Hematopoietic multipotent progenitor cell treated with erythropoietin and hydrocortisone succinate and interleukin-3 and kit ligand, for 17 days (in vitro differentiated cells): ENCODE results near the gene TNIK.
"Not testable (repeated sequence)": the region's sequence is repeated elsewhere in the genome, so short reads cannot be mapped to it uniquely, and the experiment has no call there.

ENCODE experiments used
- DNase-seq: peaks from one replicate; pipeline ENCODE4 v3.0.0-alpha.2; 2015; ENCODE audit warnings: low spot score

Gene TNIK

GRCh38 chr3:171383206-171384018, 76.8 kb downstream of the TNIK start:
- no peak for DNase-seq

- DNase-seq = not testable (repeated sequence)
Observed at GRCh38 chr3:171382347-171382746, 77.9 kb downstream of the TNIK start.

DNA sequence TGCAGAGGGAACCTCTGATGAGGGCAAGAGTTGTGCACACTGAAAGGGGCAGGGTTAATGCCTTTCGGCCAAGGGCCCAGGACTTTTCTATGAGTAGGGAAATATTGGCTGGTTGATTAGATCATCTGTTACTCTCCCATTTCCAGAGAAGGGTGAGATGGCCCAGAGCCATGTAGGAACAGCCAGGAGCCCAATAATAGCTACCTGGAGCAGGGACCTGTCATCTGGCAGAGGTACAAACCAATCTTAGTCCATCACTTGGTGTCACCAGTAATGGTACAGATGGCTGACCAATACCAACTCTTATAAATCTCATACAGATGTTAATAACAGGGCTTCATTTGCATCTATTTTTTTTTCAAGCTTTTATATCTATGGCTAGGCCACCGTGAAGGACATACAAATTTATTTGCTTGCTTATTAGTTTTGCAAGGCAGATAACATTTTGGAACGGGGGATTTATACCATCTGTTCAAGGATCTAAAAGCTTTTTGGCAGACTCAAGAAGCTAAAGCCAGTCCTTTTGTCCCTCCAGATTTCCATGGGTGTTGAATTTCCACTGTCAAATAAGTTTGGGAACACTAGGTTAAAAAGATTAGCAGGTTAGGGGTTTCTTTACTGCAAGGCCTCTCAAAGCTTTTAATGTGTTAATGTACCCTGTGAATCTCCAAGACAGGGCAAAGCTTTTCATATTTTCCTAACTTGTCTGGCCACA, 79.3 kb downstream of the TNIK start:
- no peak for DNase-seq

GRCh38 chr3:171379961-171380483, 80.2 kb downstream of the TNIK start:
- no peak for DNase-seq

GRCh38 chr3:171379281-171379680, 80.9 kb downstream of the TNIK start:
- no peak for DNase-seq

DNA sequence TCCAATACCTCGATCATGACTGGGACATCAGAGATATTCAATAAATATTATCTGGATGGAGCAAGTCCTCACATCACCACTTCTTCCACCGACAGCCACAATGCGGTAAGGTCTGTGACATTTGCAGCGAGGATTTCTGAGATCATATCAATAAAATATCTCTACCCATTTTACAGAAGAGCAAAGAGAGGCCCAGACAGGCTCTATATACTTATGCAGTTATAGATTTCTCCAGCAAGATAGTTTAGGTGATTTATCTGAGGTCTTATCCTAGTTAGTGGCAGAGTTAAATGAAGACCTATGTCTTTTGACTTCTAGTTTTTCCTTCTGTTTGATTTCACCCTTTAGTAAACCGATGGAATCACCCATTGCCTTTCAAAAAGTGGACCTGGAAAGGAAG, 81.6 kb downstream of the TNIK start:
- no peak for DNase-seq

- DNase-seq = no peak
Observed at GRCh38 chr3:171377859-171378258, 82.3 kb downstream of the TNIK start.

DNA sequence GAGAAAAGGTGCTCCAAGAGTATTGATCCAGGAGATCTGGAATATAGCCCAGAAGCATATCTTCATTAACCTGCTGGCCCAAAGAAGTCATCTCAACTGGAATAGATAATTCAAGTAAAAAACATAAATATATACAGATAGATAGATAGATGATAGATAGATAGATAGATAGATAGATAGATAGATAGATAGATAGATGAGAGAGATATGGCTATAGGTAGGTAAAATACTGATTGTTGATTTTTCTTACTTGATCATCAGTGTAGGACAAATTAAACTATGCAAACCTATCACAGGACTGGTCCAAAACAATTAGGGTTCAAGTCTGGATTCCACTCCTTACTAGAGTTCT, 83.6 kb downstream of the TNIK start:
- no peak for DNase-seq

DNA sequence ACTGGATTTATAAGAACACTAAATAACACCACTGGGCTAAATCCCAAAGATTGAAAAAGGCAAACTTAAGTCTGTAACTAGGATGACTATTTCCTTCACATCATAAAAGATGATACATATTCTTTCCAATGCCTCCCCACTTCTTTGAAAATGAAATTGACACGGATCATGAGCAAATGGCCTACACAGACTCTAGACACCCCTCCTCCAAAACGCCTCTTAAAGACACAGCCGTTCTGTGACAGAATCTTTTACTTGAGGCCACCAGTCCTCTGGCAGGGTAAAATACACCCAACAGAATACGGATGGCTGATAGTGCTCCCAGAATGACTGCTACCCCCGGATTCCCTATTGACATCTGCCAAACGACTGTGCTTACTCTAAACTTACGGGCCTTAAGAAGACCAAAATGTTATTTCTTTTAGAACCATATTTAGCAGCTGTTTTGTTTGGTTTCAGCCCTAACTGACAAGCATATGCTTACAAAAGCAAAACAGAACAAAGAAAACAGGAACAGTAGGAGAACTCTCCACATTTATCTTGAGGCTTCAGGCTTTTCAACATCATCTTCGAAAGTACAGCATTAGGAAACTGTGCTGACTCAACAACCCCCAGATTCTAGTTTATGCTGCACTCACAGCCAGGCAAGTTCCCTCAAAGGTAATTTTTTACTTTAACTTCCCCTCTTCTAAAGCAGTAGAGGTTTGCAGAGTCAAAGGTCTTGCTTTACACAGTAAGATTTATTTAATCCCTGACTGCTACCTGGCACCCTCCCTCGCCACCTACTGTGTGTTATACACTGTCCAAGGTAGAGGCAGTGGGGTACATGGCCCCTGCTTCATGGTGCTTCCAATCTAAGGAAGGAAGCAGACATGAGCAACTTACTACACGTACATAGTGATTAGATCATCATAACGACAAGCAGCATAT, 84.3 kb downstream of the TNIK start:
- DNase-seq = no peak

GRCh38 chr3:171374661-171375285, 85.4 kb downstream of the TNIK start:
- DNase-seq = no peak

DNA sequence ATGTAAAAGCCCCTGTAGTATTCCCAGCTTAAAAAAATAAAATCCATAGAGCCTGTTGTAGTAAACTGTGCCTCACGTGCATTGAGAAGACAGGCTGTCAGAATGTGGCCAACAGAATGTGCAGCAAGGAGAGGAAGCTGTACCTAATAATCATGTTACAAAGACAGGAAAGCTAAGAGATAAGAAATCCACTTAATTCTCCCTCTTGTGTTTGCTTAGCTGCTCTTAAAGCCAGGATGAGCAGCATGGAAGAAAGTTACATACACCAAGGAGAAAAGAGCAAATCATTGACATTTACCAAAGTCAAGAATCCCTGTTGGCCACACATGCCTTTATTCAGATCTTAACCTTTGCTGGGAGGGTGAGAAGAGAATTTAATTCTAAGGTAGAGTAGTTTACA, 85.9 kb downstream of the TNIK start:
- no peak for DNase-seq

DNA sequence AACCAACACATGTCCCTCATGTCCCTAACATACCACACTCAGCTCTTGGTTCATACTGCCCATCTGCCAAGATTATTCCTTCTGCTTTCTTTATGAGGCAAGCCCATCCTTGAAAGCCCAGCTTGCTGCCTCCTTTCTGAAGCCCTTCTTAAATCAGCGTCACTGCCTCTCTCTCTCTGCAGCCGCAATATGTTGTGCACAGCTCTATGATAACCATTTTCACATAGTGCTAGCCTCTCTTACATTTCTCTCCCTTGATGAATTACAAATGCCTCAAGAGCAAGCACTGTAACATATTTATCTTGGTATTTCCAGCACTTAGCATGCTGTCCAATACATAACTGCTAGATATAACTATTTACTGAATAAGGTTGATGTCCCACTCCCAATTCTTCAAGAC, 86.5 kb downstream of the TNIK start:
- DNase-seq = no peak

GRCh38 chr3:171372694-171373093, 87.5 kb downstream of the TNIK start:
- no peak for DNase-seq

GRCh38 chr3:171371354-171371753, 88.9 kb downstream of the TNIK start:
- no peak for DNase-seq

GRCh38 chr3:171369156-171369555, 91.0 kb downstream of the TNIK start:
- DNase-seq = no peak

GRCh38 chr3:171366738-171367137, 93.5 kb downstream of the TNIK start:
- not testable (repeated sequence) for DNase-seq

DNA sequence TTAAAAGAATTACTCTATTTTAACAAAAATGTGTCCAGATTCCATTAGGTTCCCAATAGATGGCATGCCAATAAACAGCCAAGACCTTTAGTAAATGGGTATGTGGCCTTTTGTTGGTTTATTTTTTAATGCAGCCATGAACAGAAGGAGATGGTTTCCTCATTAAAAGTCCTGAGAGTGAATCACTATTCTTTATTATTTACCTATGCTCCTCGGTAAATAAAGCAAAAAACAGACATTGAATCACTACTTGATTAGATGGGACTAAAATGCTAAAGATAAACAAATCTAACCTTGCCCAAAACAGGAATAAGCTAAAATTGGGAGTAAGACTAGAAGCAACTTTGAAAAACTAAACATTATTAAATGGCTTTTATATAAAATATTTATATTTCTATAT, 94.2 kb downstream of the TNIK start:
- no peak for DNase-seq

GRCh38 chr3:171365489-171365888, 94.7 kb downstream of the TNIK start:
- DNase-seq = no peak

DNA sequence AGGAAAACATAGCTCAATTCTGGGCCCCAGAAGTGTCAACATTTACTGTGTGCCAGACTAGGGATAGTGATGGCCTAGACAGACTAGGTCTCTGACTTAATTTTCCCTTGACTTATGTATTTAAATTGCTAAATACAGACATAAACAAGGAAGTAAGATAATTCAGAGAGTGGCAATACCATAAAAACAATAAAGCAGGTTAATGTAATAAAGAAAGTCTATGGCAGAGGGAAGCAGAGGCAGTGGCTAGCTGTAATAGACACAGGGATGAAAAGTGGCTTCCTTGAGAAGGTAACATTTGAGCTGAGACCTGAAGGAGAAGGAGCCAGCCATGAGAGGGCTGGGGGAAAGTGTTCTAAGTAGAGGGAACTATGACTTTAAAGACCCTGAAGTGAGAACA, 95.7 kb downstream of the TNIK start:
- DNase-seq = no peak

GRCh38 chr3:171363202-171363601, 97.0 kb downstream of the TNIK start:
- DNase-seq = no peak

DNA sequence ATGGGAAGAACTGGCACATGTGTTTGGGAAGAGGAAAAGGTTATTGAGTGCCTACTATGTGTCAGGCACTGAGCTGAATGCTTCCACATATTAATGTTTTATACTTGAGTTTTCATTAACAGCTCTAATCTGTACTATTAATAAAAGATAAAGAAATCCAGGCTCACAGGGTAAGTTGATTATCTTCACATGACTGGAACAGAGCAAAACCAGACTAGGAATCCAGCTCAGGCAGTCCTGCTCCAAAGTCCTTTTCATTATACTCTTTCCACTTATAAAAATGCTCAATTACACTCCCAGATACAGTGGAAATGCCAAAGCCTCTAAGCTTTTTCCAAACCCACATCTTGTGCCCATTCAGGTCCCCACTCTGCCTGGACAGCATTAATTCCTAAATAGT, 97.6 kb downstream of the TNIK start:
- DNase-seq = no peak

GRCh38 chr3:171358881-171359198, 101.4 kb downstream of the TNIK start:
- no peak for DNase-seq
